SK-N-SH (cell line): Measurements from ENCODE around the gene TRPM3. TPM values are rescaled to one million over a fixed set of nuclear protein-coding genes. Genes with fewer than 3 reads are reported as not detected.

Experiments used
- CTCF ChIA-PET: fragments of 300-600, 350-600 bp; formaldehyde crosslinking; extraction: SDS; loops from one replicate; lab custom pipeline; 2021; lab: Yijun Ruan, JAX
- POLR2A ChIA-PET: fragments of 350-600 bp; sonication (Branson Sonifier 250); formaldehyde crosslinking; extraction: SDS; loops from one replicate; lab custom pipeline; 2020; ENCODE audit warnings: antibody characterized with exemption, inconsistent platforms; lab: Yijun Ruan, JAX
- DNase-seq: peaks from one replicate; pipeline ENCODE4 v3.0.0; 2012
- H2AFZ ChIP-seq: fragments of 200-600 bp; sonication (generic); 2 replicates; pipeline ENCODE4 v1.8.1; 2016; ENCODE audit warnings: antibody characterized with exemption, mild to moderate bottlenecking, low read depth
- H3F3A ChIP-seq: fragments of 200-600 bp; sonication (generic); replicated peaks from 2 replicates; pipeline ENCODE3; 2016; ENCODE audit warnings: antibody characterized with exemption, mild to moderate bottlenecking; ENCODE audit not compliant: insufficient read depth
- H3K27ac ChIP-seq, 2 experiments: fragments of 200-500 bp in 1 of 2; fragments of 200-600 bp in 1 of 2; sonication (Bioruptor generic) in 1 of 2; sonication (generic), shearing (Covaris generic) in 1 of 2; 2 replicates each; pipeline versions ENCODE4 v1.5.1 to v1.6.1; 2014 to 2016; ENCODE audit warnings: low read depth in 2 of 2, inconsistent platforms in 1 of 2, low read length in 1 of 2, mild to moderate bottlenecking in 1 of 2, mixed read lengths in 1 of 2
- H3K27me3 ChIP-seq: fragments of 200-600 bp; sonication (generic), shearing (Covaris generic); 2 replicates; pipeline ENCODE4 v1.6.1; 2016; ENCODE audit warnings: mixed run types; ENCODE audit not compliant: insufficient read depth
- H3K36me3 ChIP-seq, 2 experiments: fragments of 200-500 bp in 1 of 2; fragments of 200-600 bp in 1 of 2; sonication (Bioruptor generic) in 1 of 2; sonication (generic) in 1 of 2; replicated peaks in 1 of 2; 2 replicates each; pipeline versions ENCODE3 to v1.5.1; 2014 to 2016; ENCODE audit warnings: low read length in 1 of 2, mild to moderate bottlenecking in 1 of 2; ENCODE audit not compliant: insufficient read depth in 2 of 2, control insufficient read depth in 1 of 2
- H3K4me1 ChIP-seq, 2 experiments: fragments of 200-500 bp in 1 of 2; fragments of 200-600 bp in 1 of 2; sonication (Bioruptor generic) in 1 of 2; sonication (generic), shearing (Covaris generic) in 1 of 2; 2 replicates each; pipeline versions ENCODE4 v1.5.1 to v1.6.1; 2014 to 2016; ENCODE audit warnings: low read depth in 1 of 2, low read length in 1 of 2, mixed run types in 1 of 2; ENCODE audit not compliant: insufficient read depth in 2 of 2, control insufficient read depth in 1 of 2
- H3K4me2 ChIP-seq: fragments of 200-600 bp; sonication (generic), shearing (Covaris generic); 2 replicates; pipeline ENCODE4 v1.6.1; 2017; ENCODE audit warnings: mixed run types
- H3K4me3 ChIP-seq, 2 experiments: fragments of 200-500 bp in 1 of 2; fragments of 200-600 bp in 1 of 2; sonication (Bioruptor generic) in 1 of 2; sonication (generic), shearing (Covaris generic) in 1 of 2; 2 replicates each; pipeline versions ENCODE4 v1.5.1 to v1.8.1; 2014 to 2016; ENCODE audit warnings: low read depth in 2 of 2, inconsistent platforms in 1 of 2, low read length in 1 of 2, mild to moderate bottlenecking in 1 of 2, mixed read lengths in 1 of 2, moderate library complexity in 1 of 2
- H3K79me2 ChIP-seq: fragments of 200-600 bp; sonication (generic); 2 replicates; pipeline ENCODE4 v1.8.1; 2017; ENCODE audit warnings: mild to moderate bottlenecking; ENCODE audit not compliant: insufficient read depth
- H3K9ac ChIP-seq: fragments of 200-600 bp; sonication (generic); 2 replicates; pipeline ENCODE4 v1.6.1; 2017; ENCODE audit warnings: mixed run types
- H3K9me2 ChIP-seq: fragments of 200-600 bp; sonication (generic); 2 replicates; pipeline ENCODE4 v1.6.1; 2017; ENCODE audit warnings: mixed run types
- H3K9me3 ChIP-seq: fragments of 200-600 bp; sonication (generic); 2 replicates; pipeline ENCODE4 v1.6.1; 2017; ENCODE audit warnings: mixed run types, mild to moderate bottlenecking, moderate library complexity
- H4K20me1 ChIP-seq: fragments of 200-600 bp; sonication (generic); 2 replicates; pipeline ENCODE4 v1.6.1; 2017; ENCODE audit warnings: mild to moderate bottlenecking, mixed run types; ENCODE audit not compliant: insufficient read depth
- CHD2 ChIP-seq: fragments of 150-350 bp; IDR thresholded peaks from 2 replicates; pipeline ENCODE4 v1.6.1; 2018; ENCODE audit warnings: low read length; ENCODE audit not compliant: partially characterized antibody
- EZH2phosphoT487 ChIP-seq: fragments of 200-600 bp; sonication (generic); IDR thresholded peaks from 2 replicates; pipeline ENCODE4 v1.6.1; 2017; ENCODE audit warnings: low read depth, mixed run types, mild to moderate bottlenecking, antibody characterized with exemption, moderate library complexity, borderline replicate concordance
- FOSL2 ChIP-seq: IDR thresholded peaks from 2 replicates; pipeline ENCODE4 v1.4.0; 2012; ENCODE audit warnings: low read depth, mild to moderate bottlenecking, moderate library complexity, borderline replicate concordance
- FOXM1 ChIP-seq: IDR thresholded peaks from 2 replicates; pipeline ENCODE4 v1.4.0; 2012; ENCODE audit warnings: low read depth, mild to moderate bottlenecking
- GABPA ChIP-seq: IDR thresholded peaks from 2 replicates; pipeline ENCODE4 v1.4.0; 2012; ENCODE audit warnings: low read depth, mild to moderate bottlenecking
- JUND ChIP-seq: IDR thresholded peaks from 2 replicates; pipeline ENCODE4 v1.4.0; 2012
- RAD21 ChIP-seq: IDR thresholded peaks from 2 replicates; pipeline ENCODE4 v1.6.1; 2012; ENCODE audit warnings: mild to moderate bottlenecking, low read length
- RCOR1 ChIP-seq: fragments of 150-350 bp; IDR thresholded peaks from 2 replicates; pipeline ENCODE4 v1.6.1; 2017; ENCODE audit warnings: antibody characterized with exemption, low read length
- RXRA ChIP-seq: IDR thresholded peaks from 2 replicates; pipeline ENCODE4 v1.4.0; 2012; ENCODE audit warnings: low read depth, mild to moderate bottlenecking, borderline replicate concordance
- SIN3A ChIP-seq: IDR thresholded peaks from 2 replicates; pipeline ENCODE4 v1.6.1; 2012; ENCODE audit warnings: low read depth, mild to moderate bottlenecking, low read length, moderate library complexity, borderline replicate concordance
- WGBS: methylation state at CpG from one replicate; pipeline ENCODE4 v1.1.6; 2017; ENCODE audit warnings: low lambda C conversion rate; 5-methylcytosine and 5-hydroxymethylcytosine counted together
- polyA plus RNA-seq, 3 experiments: library from polyadenylated mRNA; depleted of rRNA; stranded (reverse); fragments of >200 nt; gene quantifications; 2 replicates each; pipeline ENCODE4 v1.2.3, GENCODE V29; 2012
- TF ChIP-seq, protein P1 (sequence below): IDR thresholded peaks from 2 replicates; pipeline ENCODE4 v1.4.0; 2012; ENCODE audit warnings: low read depth
- TF ChIP-seq, protein P2 (sequence below): fragments of 200-600 bp; sonication (generic); IDR thresholded peaks from 2 replicates; pipeline ENCODE4 v1.6.1; 2017; ENCODE audit warnings: antibody characterized with exemption, mild to moderate bottlenecking, moderate library complexity
- TF ChIP-seq, protein P3 (sequence below): fragments of 150-350 bp; IDR thresholded peaks from 2 replicates; pipeline ENCODE4 v1.6.1; 2017; ENCODE audit warnings: antibody characterized with exemption, low read length, low read depth, borderline replicate concordance
- TF ChIP-seq, protein P4 (sequence below): IDR thresholded peaks from 2 replicates; pipeline ENCODE4 v1.6.1; 2012; ENCODE audit warnings: mild to moderate bottlenecking, low read depth, low read length, moderate library complexity

TRPM3 gene
- polyA plus RNA-seq, 1 of the 3 experiments (the other 2 are of a cell fraction): not detected

DNA sequence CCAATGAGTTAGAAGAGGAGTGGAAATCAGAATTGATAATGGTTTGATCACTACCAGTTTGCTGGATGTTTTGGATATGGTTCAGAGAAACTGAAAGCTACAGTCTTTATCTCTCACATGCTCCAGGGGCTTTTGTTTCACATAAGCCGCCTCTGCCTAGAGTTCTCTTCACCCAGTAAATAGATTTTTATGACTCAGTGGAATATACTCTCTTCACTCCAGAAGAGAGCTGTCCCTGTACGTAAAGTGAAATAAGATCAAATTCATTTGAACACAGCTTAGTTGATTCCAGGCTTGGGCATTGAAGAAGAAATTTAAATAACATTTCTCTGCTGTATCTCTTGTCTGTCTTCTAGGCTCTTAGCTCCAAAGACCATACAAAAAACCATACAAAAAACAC, 184.9 kb downstream of the TRPM3 start:
- no peaks in the 10 kb centered on the region for H3F3A ChIP-seq
- H3K9ac ChIP-seq: no peak overlapping the region
- no peak overlapping the region for H3K4me2 ChIP-seq
- no peaks in the 10 kb centered on the region for H3K79me2 ChIP-seq
- ChIA-PET CTCF (no interaction called here), POLR2A (no interaction called here)
- no peaks in the 10 kb centered on the region for H3K4me1 ChIP-seq
- H3K9me2 ChIP-seq: no peaks in the 10 kb centered on the region
- no peak overlapping the region for H2AFZ ChIP-seq
- no peaks in the 10 kb centered on the region for H4K20me1 ChIP-seq
- TF ChIP-seq, protein P1, sequence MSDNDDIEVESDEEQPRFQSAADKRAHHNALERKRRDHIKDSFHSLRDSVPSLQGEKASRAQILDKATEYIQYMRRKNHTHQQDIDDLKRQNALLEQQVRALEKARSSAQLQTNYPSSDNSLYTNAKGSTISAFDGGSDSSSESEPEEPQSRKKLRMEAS: no peak
- TF ChIP-seq SIN3A (no peak), JUND (no peak), CHD2 (no peak), RCOR1 (no peak), RXRA (no peak), RAD21 (no peak), EZH2phosphoT487 (no peak)
- TF ChIP-seq, protein P2, sequence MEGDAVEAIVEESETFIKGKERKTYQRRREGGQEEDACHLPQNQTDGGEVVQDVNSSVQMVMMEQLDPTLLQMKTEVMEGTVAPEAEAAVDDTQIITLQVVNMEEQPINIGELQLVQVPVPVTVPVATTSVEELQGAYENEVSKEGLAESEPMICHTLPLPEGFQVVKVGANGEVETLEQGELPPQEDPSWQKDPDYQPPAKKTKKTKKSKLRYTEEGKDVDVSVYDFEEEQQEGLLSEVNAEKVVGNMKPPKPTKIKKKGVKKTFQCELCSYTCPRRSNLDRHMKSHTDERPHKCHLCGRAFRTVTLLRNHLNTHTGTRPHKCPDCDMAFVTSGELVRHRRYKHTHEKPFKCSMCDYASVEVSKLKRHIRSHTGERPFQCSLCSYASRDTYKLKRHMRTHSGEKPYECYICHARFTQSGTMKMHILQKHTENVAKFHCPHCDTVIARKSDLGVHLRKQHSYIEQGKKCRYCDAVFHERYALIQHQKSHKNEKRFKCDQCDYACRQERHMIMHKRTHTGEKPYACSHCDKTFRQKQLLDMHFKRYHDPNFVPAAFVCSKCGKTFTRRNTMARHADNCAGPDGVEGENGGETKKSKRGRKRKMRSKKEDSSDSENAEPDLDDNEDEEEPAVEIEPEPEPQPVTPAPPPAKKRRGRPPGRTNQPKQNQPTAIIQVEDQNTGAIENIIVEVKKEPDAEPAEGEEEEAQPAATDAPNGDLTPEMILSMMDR: no peak
- H3K27ac ChIP-seq: no peak overlapping the region
- H3K4me3 ChIP-seq: no peak overlapping the region
- H3K27me3 ChIP-seq: peaks cover 25% of the 10 kb centered on the region
- no peak for DNase-seq
- no peaks in the 10 kb centered on the region for H3K9me3 ChIP-seq
- 4% methylated on average over 2 of the region's 2 CpGs for WGBS
- no peaks in the 10 kb centered on the region for H3K36me3 ChIP-seq

DNA sequence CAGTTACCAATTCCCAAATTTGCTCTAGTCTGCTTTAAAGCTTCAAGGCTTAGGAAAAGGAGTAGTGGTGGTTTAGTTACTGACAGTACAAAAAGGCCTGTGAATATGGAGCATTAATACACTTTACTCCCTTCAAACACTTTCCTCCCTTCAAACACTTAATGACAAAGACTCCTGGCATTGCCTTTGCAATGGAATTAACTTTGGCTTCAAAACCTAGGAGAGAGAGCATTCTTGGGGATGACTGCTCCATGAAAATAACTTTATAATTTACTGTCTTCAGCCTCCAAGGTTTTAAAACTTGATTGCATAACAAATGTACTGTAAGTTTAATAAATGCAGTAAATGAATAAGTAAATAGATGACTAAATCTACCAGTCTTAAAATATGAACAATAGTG, 185.6 kb downstream of the TRPM3 start:
- Histone ChIP-seq H3K4me2 (no peak overlapping the region), H3K27ac (no peak overlapping the region), H3F3A (no peaks in the 10 kb centered on the region), H3K4me1 (no peaks in the 10 kb centered on the region), H3K36me3 (no peaks in the 10 kb centered on the region), H3K4me3 (no peak overlapping the region), H4K20me1 (no peaks in the 10 kb centered on the region), H3K79me2 (no peaks in the 10 kb centered on the region), H2AFZ (no peak overlapping the region), H3K9me3 (no peaks in the 10 kb centered on the region), H3K9me2 (no peaks in the 10 kb centered on the region), H3K27me3 (peaks cover 25% of the 10 kb centered on the region), H3K9ac (no peak overlapping the region)
- DNase-seq: no peak
- ChIA-PET POLR2A (no interaction called here), CTCF (no interaction called here)
- TF ChIP-seq FOSL2: no peak
- TF ChIP-seq, protein P3, sequence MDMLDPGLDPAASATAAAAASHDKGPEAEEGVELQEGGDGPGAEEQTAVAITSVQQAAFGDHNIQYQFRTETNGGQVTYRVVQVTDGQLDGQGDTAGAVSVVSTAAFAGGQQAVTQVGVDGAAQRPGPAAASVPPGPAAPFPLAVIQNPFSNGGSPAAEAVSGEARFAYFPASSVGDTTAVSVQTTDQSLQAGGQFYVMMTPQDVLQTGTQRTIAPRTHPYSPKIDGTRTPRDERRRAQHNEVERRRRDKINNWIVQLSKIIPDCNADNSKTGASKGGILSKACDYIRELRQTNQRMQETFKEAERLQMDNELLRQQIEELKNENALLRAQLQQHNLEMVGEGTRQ: no peak
- TF ChIP-seq GABPA: no peak
- TF ChIP-seq, protein P1: no peak
- TF ChIP-seq, protein P4, sequence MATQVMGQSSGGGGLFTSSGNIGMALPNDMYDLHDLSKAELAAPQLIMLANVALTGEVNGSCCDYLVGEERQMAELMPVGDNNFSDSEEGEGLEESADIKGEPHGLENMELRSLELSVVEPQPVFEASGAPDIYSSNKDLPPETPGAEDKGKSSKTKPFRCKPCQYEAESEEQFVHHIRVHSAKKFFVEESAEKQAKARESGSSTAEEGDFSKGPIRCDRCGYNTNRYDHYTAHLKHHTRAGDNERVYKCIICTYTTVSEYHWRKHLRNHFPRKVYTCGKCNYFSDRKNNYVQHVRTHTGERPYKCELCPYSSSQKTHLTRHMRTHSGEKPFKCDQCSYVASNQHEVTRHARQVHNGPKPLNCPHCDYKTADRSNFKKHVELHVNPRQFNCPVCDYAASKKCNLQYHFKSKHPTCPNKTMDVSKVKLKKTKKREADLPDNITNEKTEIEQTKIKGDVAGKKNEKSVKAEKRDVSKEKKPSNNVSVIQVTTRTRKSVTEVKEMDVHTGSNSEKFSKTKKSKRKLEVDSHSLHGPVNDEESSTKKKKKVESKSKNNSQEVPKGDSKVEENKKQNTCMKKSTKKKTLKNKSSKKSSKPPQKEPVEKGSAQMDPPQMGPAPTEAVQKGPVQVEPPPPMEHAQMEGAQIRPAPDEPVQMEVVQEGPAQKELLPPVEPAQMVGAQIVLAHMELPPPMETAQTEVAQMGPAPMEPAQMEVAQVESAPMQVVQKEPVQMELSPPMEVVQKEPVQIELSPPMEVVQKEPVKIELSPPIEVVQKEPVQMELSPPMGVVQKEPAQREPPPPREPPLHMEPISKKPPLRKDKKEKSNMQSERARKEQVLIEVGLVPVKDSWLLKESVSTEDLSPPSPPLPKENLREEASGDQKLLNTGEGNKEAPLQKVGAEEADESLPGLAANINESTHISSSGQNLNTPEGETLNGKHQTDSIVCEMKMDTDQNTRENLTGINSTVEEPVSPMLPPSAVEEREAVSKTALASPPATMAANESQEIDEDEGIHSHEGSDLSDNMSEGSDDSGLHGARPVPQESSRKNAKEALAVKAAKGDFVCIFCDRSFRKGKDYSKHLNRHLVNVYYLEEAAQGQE: no peak
- no peak for TF ChIP-seq FOXM1
